ENCODE data around the gene LRRC59. TPM values are rescaled to one million over a fixed set of nuclear protein-coding genes. Genes with fewer than 3 reads are reported as not detected.
A peak's percentile ranks its signal among the peaks of the same experiment; 100 is the strongest.

The LRRC59 gene
- total RNA-seq, 3 donors from 2014 or later (not counting 1 experiment from before 2014, with no cell fraction given), result 55.6 to 62.7 (median 56.0) TPM

DNA sequence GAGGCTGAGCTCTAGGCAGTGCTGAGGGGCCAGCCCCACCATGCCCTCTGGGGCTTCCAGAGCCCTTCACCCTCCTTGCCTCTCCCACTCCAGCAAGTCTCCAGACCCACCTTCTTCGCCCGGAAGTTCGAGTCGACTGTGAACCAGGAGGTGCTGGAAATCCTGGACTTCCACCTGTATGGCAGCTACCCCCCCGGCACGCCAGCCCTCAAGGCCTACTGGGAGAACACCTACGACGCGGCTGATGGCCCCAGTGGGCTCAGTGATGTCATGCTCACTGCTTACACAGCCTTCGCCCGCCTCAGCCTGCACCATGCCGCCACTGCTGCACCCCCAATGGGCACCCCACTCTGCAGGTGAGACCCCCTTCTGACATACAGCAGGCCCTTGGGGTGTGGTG lies 40.9 kb downstream of the LRRC59 start:
- Mint-ChIP-seq H3K4me1 (peaks cover 4 to 22% of the 10 kb centered on the region in 2 donors), H3K4me3 (no peak overlapping the region), H3K9me3 (no peaks in the 10 kb centered on the region), H3K27me3 (ENCODE audit: low read depth in 2 of 2) (no peaks in the 10 kb centered on the region), H3K27ac (no peak overlapping the region), H3K36me3 (no peaks in the 10 kb centered on the region)
- Histone ChIP-seq H3K27ac (ENCODE audit: low read length) (no peak overlapping the region), H3K36me3 (ENCODE audit: control insufficient read depth, insufficient read depth, low read length) (peaks cover 49% of the 10 kb centered on the region), H3K4me3 (ENCODE audit: low read length) (no peak overlapping the region), H3K27me3 (ENCODE audit: control insufficient read depth, insufficient read depth, low read length) (no peaks in the 10 kb centered on the region), H3K9me3 (ENCODE audit: control insufficient read depth, insufficient read depth, low read length) (no peaks in the 10 kb centered on the region), H3K4me1 (ENCODE audit: control insufficient read depth, insufficient read depth, low read length) (no peaks in the 10 kb centered on the region)
- intact Hi-C loops (cut with micrococcal nuclease), result no loop called here
- DNase-seq (no peak), ATAC-seq (no peak)
- 96% methylated on average over 12 of the region's 12 CpGs for WGBS (ENCODE audit: insufficient coverage)
- TF ChIP-seq, protein P1, sequence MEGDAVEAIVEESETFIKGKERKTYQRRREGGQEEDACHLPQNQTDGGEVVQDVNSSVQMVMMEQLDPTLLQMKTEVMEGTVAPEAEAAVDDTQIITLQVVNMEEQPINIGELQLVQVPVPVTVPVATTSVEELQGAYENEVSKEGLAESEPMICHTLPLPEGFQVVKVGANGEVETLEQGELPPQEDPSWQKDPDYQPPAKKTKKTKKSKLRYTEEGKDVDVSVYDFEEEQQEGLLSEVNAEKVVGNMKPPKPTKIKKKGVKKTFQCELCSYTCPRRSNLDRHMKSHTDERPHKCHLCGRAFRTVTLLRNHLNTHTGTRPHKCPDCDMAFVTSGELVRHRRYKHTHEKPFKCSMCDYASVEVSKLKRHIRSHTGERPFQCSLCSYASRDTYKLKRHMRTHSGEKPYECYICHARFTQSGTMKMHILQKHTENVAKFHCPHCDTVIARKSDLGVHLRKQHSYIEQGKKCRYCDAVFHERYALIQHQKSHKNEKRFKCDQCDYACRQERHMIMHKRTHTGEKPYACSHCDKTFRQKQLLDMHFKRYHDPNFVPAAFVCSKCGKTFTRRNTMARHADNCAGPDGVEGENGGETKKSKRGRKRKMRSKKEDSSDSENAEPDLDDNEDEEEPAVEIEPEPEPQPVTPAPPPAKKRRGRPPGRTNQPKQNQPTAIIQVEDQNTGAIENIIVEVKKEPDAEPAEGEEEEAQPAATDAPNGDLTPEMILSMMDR (IDR thresholded peaks at IDR 0.05), result no peak

DNA sequence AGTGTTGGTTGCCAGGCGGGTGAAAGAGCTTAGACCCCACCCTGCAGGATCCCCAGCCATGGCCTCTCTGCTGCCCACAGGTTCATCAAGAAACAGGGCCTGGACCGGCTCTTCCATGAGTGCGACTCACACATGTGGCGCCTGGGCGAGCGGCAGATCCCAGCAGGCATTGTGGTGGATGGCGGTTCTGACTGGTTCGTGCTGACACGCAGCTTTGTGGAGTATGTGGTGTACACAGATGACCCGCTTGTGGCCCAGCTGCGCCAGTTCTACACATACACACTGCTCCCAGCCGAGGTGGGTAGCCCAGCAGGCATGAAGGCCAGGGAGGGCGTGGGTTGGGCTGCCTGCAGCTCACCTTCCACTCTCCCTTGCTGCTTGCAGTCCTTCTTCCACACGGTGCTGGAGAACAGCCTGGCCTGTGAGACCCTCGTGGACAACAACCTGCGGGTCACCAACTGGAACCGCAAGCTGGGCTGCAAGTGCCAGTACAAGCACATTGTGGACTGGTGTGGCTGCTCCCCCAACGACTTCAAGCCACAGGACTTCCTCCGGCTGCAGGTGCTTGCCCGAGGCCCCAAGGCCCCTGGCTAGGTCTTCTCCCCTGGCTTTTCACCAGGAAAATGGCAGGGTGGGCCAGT lies 41.5 kb downstream of the LRRC59 start:
- no peaks in the 10 kb centered on the region for H3K36me3 Mint-ChIP-seq

DNA sequence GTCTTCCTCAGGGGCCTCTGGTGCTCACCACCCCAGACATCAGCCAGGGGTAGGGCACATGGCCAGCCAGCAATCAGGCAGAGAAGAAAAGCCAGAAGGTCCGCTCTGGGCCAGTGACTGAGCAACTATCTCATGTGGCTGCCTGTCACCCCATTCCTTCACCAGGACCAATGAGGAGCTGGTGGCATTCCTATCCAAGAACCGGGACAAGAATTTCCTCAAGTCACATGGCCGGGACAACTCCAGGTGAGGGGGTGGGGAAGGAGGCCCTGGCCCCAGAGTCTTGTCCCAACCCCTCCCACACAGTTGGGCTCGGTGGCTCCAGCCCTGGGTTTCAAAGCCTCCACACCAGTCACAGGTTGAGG lies 42.0 kb downstream of the LRRC59 start:
- H3K36me3 Mint-ChIP-seq, result no peaks in the 10 kb centered on the region
- H3K4me3 Mint-ChIP-seq, result no peak overlapping the region
- TF ChIP-seq, protein P1 (IDR thresholded peaks at IDR 0.05), result no peak
- intact Hi-C loops (cut with micrococcal nuclease), result no loop called here
- Histone ChIP-seq H3K9me3 (ENCODE audit: control insufficient read depth, insufficient read depth, low read length) (no peaks in the 10 kb centered on the region), H3K27ac (ENCODE audit: low read length) (no peak overlapping the region), H3K4me1 (ENCODE audit: control insufficient read depth, insufficient read depth, low read length) (no peaks in the 10 kb centered on the region), H3K4me3 (ENCODE audit: low read length) (no peak overlapping the region), H3K27me3 (ENCODE audit: control insufficient read depth, insufficient read depth, low read length) (no peaks in the 10 kb centered on the region), H3K36me3 (ENCODE audit: control insufficient read depth, insufficient read depth, low read length) (peaks cover 49% of the 10 kb centered on the region)
- H3K27ac Mint-ChIP-seq, result no peak overlapping the region
- no peaks in the 10 kb centered on the region for H3K27me3 Mint-ChIP-seq (ENCODE audit: low read depth in 2 of 2)
- 87% methylated on average over 3 of the region's 4 CpGs for WGBS (ENCODE audit: insufficient coverage)
- no peaks in the 10 kb centered on the region for H3K9me3 Mint-ChIP-seq
- ATAC-seq (no peak), DNase-seq (no peak)
- H3K4me1 Mint-ChIP-seq, result peaks cover 11 to 26% of the 10 kb centered on the region in 2 donors

More for the DNA sequence above, 41.5 kb downstream of the LRRC59 start:
- Histone ChIP-seq H3K36me3 (ENCODE audit: control insufficient read depth, insufficient read depth, low read length) (peaks cover 49% of the 10 kb centered on the region), H3K27me3 (ENCODE audit: control insufficient read depth, insufficient read depth, low read length) (no peaks in the 10 kb centered on the region), H3K27ac (ENCODE audit: low read length) (no peak overlapping the region), H3K9me3 (ENCODE audit: control insufficient read depth, insufficient read depth, low read length) (no peaks in the 10 kb centered on the region), H3K4me1 (ENCODE audit: control insufficient read depth, insufficient read depth, low read length) (no peaks in the 10 kb centered on the region), H3K4me3 (ENCODE audit: low read length) (no peak overlapping the region)
- TF ChIP-seq, protein P1 (IDR thresholded peaks at IDR 0.05), result no peak
- intact Hi-C loops (cut with micrococcal nuclease), result no loop called here
- DNase-seq, result no peak
- Mint-ChIP-seq H3K27ac (no peak overlapping the region), H3K4me1 (peaks cover 10 to 24% of the 10 kb centered on the region in 2 donors), H3K9me3 (no peaks in the 10 kb centered on the region), H3K27me3 (ENCODE audit: low read depth in 2 of 2) (no peaks in the 10 kb centered on the region), H3K4me3 (no peak overlapping the region)
- 93% methylated on average over 20 of the region's 20 CpGs for WGBS (ENCODE audit: insufficient coverage)
- ATAC-seq, result peak in 1 of 3 donors; percentile 13

DNA sequence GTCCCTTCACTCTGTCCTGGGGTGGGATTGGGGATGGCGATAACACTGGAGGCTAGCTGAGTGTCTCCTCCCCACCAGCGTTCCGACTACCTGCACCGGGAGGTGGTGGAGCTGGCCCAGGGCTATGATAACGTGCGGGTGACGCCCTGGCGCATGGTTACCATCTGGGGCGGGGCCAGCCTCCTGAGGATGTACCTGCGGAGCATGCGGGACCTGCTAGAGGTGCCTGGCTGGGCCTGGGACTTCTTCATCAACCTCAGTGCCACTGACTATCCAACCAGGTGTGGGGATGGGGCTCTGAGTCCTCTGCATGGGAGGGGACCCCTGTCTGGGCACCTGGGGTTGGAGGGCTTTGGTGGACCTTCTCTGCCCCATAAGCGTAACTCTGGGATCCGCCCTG lies 42.5 kb downstream of the LRRC59 start:
- Histone ChIP-seq H3K36me3 (ENCODE audit: control insufficient read depth, insufficient read depth, low read length) (peaks cover 49% of the 10 kb centered on the region), H3K27me3 (ENCODE audit: control insufficient read depth, insufficient read depth, low read length) (no peaks in the 10 kb centered on the region), H3K4me1 (ENCODE audit: control insufficient read depth, insufficient read depth, low read length) (no peaks in the 10 kb centered on the region), H3K4me3 (ENCODE audit: low read length) (no peak overlapping the region), H3K9me3 (ENCODE audit: control insufficient read depth, insufficient read depth, low read length) (no peaks in the 10 kb centered on the region), H3K27ac (ENCODE audit: low read length) (no peak overlapping the region)
- Mint-ChIP-seq H3K27ac (no peak overlapping the region), H3K36me3 (no peaks in the 10 kb centered on the region), H3K9me3 (no peaks in the 10 kb centered on the region), H3K4me1 (peaks cover 11 to 26% of the 10 kb centered on the region in 2 donors), H3K4me3 (no peak overlapping the region), H3K27me3 (ENCODE audit: low read depth in 2 of 2) (no peaks in the 10 kb centered on the region)
- no peak for DNase-seq
- WGBS (ENCODE audit: insufficient coverage), result 96% methylated on average over 13 of the region's 13 CpGs
- TF ChIP-seq, protein P1 (IDR thresholded peaks at IDR 0.05), result no peak
- no peak for ATAC-seq
- intact Hi-C loops (cut with micrococcal nuclease), result no loop called here
